Measurements from ENCODE around the gene PAFAH2. TPM values are rescaled to one million over a fixed set of nuclear protein-coding genes. Genes with fewer than 3 reads are reported as not detected.

Gene PAFAH2
- polyA plus RNA-seq, 1 of the 3 experiments (the other 2 are of a cell fraction): 10.8 TPM

DNA sequence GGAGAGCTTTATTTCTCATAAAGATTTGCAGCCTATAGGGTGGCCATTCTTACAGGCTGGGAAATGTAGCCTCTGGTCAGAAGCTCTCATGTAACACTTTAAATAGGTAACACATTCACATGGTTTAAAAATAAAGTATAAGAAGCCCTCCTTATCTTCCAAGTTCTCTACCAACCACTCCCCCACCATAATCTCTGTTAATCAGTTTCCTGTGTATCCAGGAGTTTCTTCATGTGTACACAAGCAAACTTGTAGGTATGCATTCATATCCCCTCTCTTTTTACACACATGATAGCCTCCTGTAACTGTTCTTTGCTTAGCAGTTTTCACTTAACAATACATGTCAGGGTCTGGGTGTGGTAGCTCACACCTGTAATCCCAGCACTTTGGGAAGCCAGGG lies 86.7 kb downstream of the PAFAH2 start:
- no peaks in the 10 kb centered on the region for H3K9me3 ChIP-seq
- H3K79me2 ChIP-seq (ENCODE audit: insufficient read depth): no peaks in the 10 kb centered on the region
- no peak for TF ChIP-seq TEAD4 (IDR thresholded peaks at IDR 0.05; ENCODE audit: borderline replicate concordance, insufficient read depth)
- TF ChIP-seq NFIC (IDR thresholded peaks at IDR 0.05; ENCODE audit: borderline replicate concordance): no peak
- TF ChIP-seq MEF2A (IDR thresholded peaks at IDR 0.05; ENCODE audit: borderline replicate concordance, low read depth): no peak
- TF ChIP-seq ELF1 (IDR thresholded peaks at IDR 0.05): no peak
- no peak for TF ChIP-seq EP300 (IDR thresholded peaks at IDR 0.05; ENCODE audit: borderline replicate concordance in 1 of 2, low read depth in 1 of 2, low read length in 1 of 2)
- TF ChIP-seq PBX3 (IDR thresholded peaks at IDR 0.05): no peak
- TF ChIP-seq ZBTB33 (IDR thresholded peaks at IDR 0.05; ENCODE audit: borderline replicate concordance, low read depth): no peak
- no peak for TF ChIP-seq RFX5 (IDR thresholded peaks at IDR 0.05; ENCODE audit: low read length)
- no peak for TF ChIP-seq JUND (IDR thresholded peaks at IDR 0.05)
- TF ChIP-seq, protein P1, sequence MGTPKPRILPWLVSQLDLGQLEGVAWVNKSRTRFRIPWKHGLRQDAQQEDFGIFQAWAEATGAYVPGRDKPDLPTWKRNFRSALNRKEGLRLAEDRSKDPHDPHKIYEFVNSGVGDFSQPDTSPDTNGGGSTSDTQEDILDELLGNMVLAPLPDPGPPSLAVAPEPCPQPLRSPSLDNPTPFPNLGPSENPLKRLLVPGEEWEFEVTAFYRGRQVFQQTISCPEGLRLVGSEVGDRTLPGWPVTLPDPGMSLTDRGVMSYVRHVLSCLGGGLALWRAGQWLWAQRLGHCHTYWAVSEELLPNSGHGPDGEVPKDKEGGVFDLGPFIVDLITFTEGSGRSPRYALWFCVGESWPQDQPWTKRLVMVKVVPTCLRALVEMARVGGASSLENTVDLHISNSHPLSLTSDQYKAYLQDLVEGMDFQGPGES (IDR thresholded peaks at IDR 0.05; ENCODE audit: low read depth, low read length): no peak
- TF ChIP-seq GATA2 (CRISPR knock-in tag; IDR thresholded peaks at IDR 0.05): no peak
- no peak for TF ChIP-seq POLR2AphosphoS5 (IDR thresholded peaks at IDR 0.05; ENCODE audit: low read depth, low read length)
- TF ChIP-seq EZH2phosphoT487 (IDR thresholded peaks at IDR 0.05; ENCODE audit: borderline replicate concordance, low read depth): no peak
- H3K9me2 ChIP-seq: no peaks in the 10 kb centered on the region
- no peak overlapping the region for H2AFZ ChIP-seq (ENCODE audit: low read depth)
- H3K4me1 ChIP-seq (ENCODE audit: control insufficient read depth in 1 of 2, insufficient read depth in 2 of 2, low read depth in 1 of 2, low read length in 1 of 2): peaks cover 5 to 9% of the 10 kb centered on the region in 2 experiments; a peak in 3 of 4 replicates
- H4K20me1 ChIP-seq (ENCODE audit: insufficient read depth): no peaks in the 10 kb centered on the region
- H3K36me3 ChIP-seq (replicated peaks in 1 of 2; ENCODE audit: control insufficient read depth in 1 of 2, insufficient read depth in 2 of 2, low read length in 1 of 2): no peaks in the 10 kb centered on the region
- peaks cover 13% of the 10 kb centered on the region for H3F3A ChIP-seq (replicated peaks; ENCODE audit: insufficient read depth)
- H3K9ac ChIP-seq: no peak overlapping the region
- no peak overlapping the region for H3K27ac ChIP-seq (ENCODE audit: low read depth in 2 of 2, low read length in 1 of 2)
- no peak overlapping the region for H3K4me2 ChIP-seq
- DNase-seq: no peak
- CTCF ChIA-PET: interaction anchor here (1.5 kb wide), 1 partner anchor 16 kb away, joined by 5 read pairs; no protein-coding TSS in a partner anchor
- H3K27me3 ChIP-seq (ENCODE audit: insufficient read depth): no peaks in the 10 kb centered on the region
- POLR2A ChIA-PET: no interaction called here
- no peak overlapping the region for H3K4me3 ChIP-seq (ENCODE audit: low read depth in 2 of 2, low read length in 1 of 2)

Small RNA genes lying within 50 kb of the gene (small RNA-seq; reads per million reads assigned to genes)
- gene RF00283 (0 reads per million in 7 experiments), gene RF00492 (0 reads per million in 7 experiments), gene RNU6-110P (0 reads per million in 7 experiments)

Other genes starting within 250 kb of the PAFAH2 start
- 32.7 and 56.2 TPM in 2 replicates for gene SELENON, start 197.9 kb downstream of the PAFAH2 start, polyA plus RNA-seq (2012; rRNA removed)
- gene MTFR1L, start 178.1 kb downstream of the PAFAH2 start, polyA plus RNA-seq (2012; rRNA removed): 53.6 and 61.2 TPM in 2 replicates
- 1.9 TPM in 2 replicates for gene AUNIP, start 138.6 kb downstream of the PAFAH2 start, polyA plus RNA-seq (2012; rRNA removed)
- 5.6 and 7.0 TPM in 2 replicates for gene PAQR7, start 122.4 kb downstream of the PAFAH2 start, polyA plus RNA-seq (2012; rRNA removed)
- gene STMN1, start 91.6 kb downstream of the PAFAH2 start, polyA plus RNA-seq (2012; rRNA removed): 72.8 and 143 TPM in 2 replicates
- 0.58 and 1.1 TPM in 2 replicates for gene EXTL1, start 23.7 kb upstream of the PAFAH2 start, polyA plus RNA-seq (2012; rRNA removed)
- not detected in 2 replicates for gene SLC30A2, start 48.1 kb upstream of the PAFAH2 start, polyA plus RNA-seq (2012; rRNA removed)
- not detected in 2 replicates for gene TRIM63, start 69.6 kb upstream of the PAFAH2 start, polyA plus RNA-seq (2012; rRNA removed)
- gene PDIK1L, start 113.8 kb upstream of the PAFAH2 start, polyA plus RNA-seq (2012; rRNA removed): 1.2 and 1.3 TPM in 2 replicates
- 0.50 and 0.64 TPM in 2 replicates for gene FAM110D, start 161.0 kb upstream of the PAFAH2 start, polyA plus RNA-seq (2012; rRNA removed)
- not detected in 2 replicates for gene C1orf232, start 170.9 kb upstream of the PAFAH2 start, polyA plus RNA-seq (2012; rRNA removed)
- 58.7 and 64.8 TPM in 2 replicates for gene ZNF593, start 171.8 kb upstream of the PAFAH2 start, polyA plus RNA-seq (2012; rRNA removed)
- not detected in 2 replicates for gene ZNF593OS, start 173.8 kb upstream of the PAFAH2 start, polyA plus RNA-seq (2012; rRNA removed)
- gene CNKSR1, start 179.4 kb upstream of the PAFAH2 start, polyA plus RNA-seq (2012; rRNA removed): 0.49 and 0.58 TPM in 2 replicates
- not detected in 2 replicates for gene CATSPER4, start 192.5 kb upstream of the PAFAH2 start, polyA plus RNA-seq (2012; rRNA removed)
- 12.1 and 16.6 TPM in 2 replicates for gene CEP85, start 236.1 kb upstream of the PAFAH2 start, polyA plus RNA-seq (2012; rRNA removed)

Data from SK-N-SH (cell line).